Breast epithelium (tissue), 4 donors: ENCODE measurements around the gene FHIT. TPM values are rescaled to one million over a fixed set of nuclear protein-coding genes. Genes with fewer than 3 reads are reported as not detected.

Experiments
- DNase-seq, 2 donors: peaks; one replicate each; pipeline ENCODE4 v3.0.0-alpha.2; 2019; ENCODE audit warnings: low spot score in 2 of 2
- H3K27ac ChIP-seq, 2 donors: fragments of 200-600 bp; sonication (generic) in 1 of 2; one replicate each; pipeline ENCODE4 v1.5.1; 2016 to 2019; ENCODE audit warnings: mild to moderate bottlenecking in 1 of 2
- H3K27me3 ChIP-seq, 2 donors: fragments of 200-600 bp; sonication (generic) in 1 of 2; one replicate each; pipeline versions ENCODE4 v1.5.1 to v1.6.0; 2017 to 2019; ENCODE audit warnings: control low read depth in 1 of 2, mild to moderate bottlenecking in 1 of 2
- H3K36me3 ChIP-seq: fragments of 200-600 bp; one replicate; pipeline ENCODE4 v1.5.1; 2019
- H3K4me1 ChIP-seq, 2 donors: fragments of 200-600 bp; sonication (generic); one replicate each; pipeline ENCODE4 v1.5.1; 2016 to 2019; ENCODE audit warnings: control low read depth in 1 of 2
- H3K4me3 ChIP-seq, 3 donors: fragments of 200-600 bp; sonication (generic); 1 replicate in 2 of 3; 2 replicates in 1 of 3; pipeline ENCODE4 v1.5.1; 2016 to 2019; ENCODE audit warnings: mild to moderate bottlenecking in 3 of 3, moderate library complexity in 2 of 3
- H3K9me3 ChIP-seq, 2 donors: fragments of 200-600 bp; sonication (generic) in 1 of 2; one replicate each; pipeline ENCODE4 v1.5.1; 2016 to 2019; ENCODE audit warnings: control low read depth in 1 of 2
- CTCF ChIP-seq, 3 donors: fragments of 450-650 bp; IDR thresholded peaks; one replicate each; pipeline ENCODE4 v1.5.1; 2016 to 2017; ENCODE audit warnings: antibody characterized with exemption in 3 of 3, mild to moderate bottlenecking in 3 of 3, moderate library complexity in 3 of 3
- POLR2A ChIP-seq: fragments of 450-650 bp; IDR thresholded peaks from one replicate; pipeline ENCODE4 v1.6.1; 2016; ENCODE audit warnings: antibody characterized with exemption, mild to moderate bottlenecking, moderate library complexity
- POLR2AphosphoS5 ChIP-seq, 3 donors: sonication (generic); formaldehyde crosslinking; IDR thresholded peaks; one replicate each; pipeline ENCODE4 v1.6.1; 2017; ENCODE audit warnings: antibody characterized with exemption in 3 of 3
- intact Hi-C: fragments of 100-400 bp; cut with DNase I; formaldehyde crosslinking; loops from one replicate; pipeline ENCODE4 v1.15.1; 2023; ENCODE audit warnings: low total_unique reads
- total RNA-seq, 3 donors: library from RNA; depleted of rRNA; stranded (reverse); fragments of >200 nt; gene quantifications; one replicate each; pipeline ENCODE4 v1.1.0, GENCODE V29; 2016

The FHIT gene
- total RNA-seq, 3 donors from 2014 or later, result 9.0 to 19.2 (median 17.7) TPM

GRCh38 chr3:60501314-60501713 lies 749.9 kb downstream of the FHIT start:
- no peaks in the 10 kb centered on the region for H3K27me3 ChIP-seq
- TF ChIP-seq POLR2A, result no peak
- TF ChIP-seq POLR2AphosphoS5 (IDR thresholded peaks at IDR 0.05), result no peak
- no peak for TF ChIP-seq CTCF (IDR thresholded peaks at IDR 0.05)
- DNase-seq, result no peak
- no peaks in the 10 kb centered on the region for H3K36me3 ChIP-seq
- no peaks in the 10 kb centered on the region for H3K4me1 ChIP-seq
- intact Hi-C loops, result no loop called here
- H3K9me3 ChIP-seq, result no peaks in the 10 kb centered on the region
- H3K27ac ChIP-seq, result no peak overlapping the region
- no peak overlapping the region for H3K4me3 ChIP-seq

GRCh38 chr3:60497902-60498301 lies 753.4 kb downstream of the FHIT start:
- Histone ChIP-seq H3K27ac (no peak overlapping the region), H3K36me3 (no peaks in the 10 kb centered on the region), H3K27me3 (no peaks in the 10 kb centered on the region), H3K4me1 (no peaks in the 10 kb centered on the region), H3K4me3 (no peak overlapping the region), H3K9me3 (no peaks in the 10 kb centered on the region)
- TF ChIP-seq POLR2A, result no peak
- no peak for TF ChIP-seq CTCF (IDR thresholded peaks at IDR 0.05)
- intact Hi-C loops, result no loop called here
- no peak for DNase-seq

- intact Hi-C loops, result no loop called here
- H3K4me3 ChIP-seq, result no peak overlapping the region
- H3K36me3 ChIP-seq, result no peaks in the 10 kb centered on the region
- no peaks in the 10 kb centered on the region for H3K27me3 ChIP-seq
- TF ChIP-seq CTCF (IDR thresholded peaks at IDR 0.05) (no peak), POLR2A (no peak), POLR2AphosphoS5 (IDR thresholded peaks at IDR 0.05) (no peak)
- no peaks in the 10 kb centered on the region for H3K9me3 ChIP-seq
- H3K4me1 ChIP-seq, result no peaks in the 10 kb centered on the region
- H3K27ac ChIP-seq, result no peak overlapping the region
- no peak for DNase-seq
Measured at GRCh38 chr3:60490992-60491391, 760.3 kb downstream of the FHIT start.

GRCh38 chr3:60475096-60475495 lies 776.2 kb downstream of the FHIT start:
- H3K4me1 ChIP-seq, result no peaks in the 10 kb centered on the region
- H3K27me3 ChIP-seq, result no peaks in the 10 kb centered on the region
- no peaks in the 10 kb centered on the region for H3K9me3 ChIP-seq
- H3K27ac ChIP-seq, result no peak overlapping the region
- H3K36me3 ChIP-seq, result no peaks in the 10 kb centered on the region
- no peak overlapping the region for H3K4me3 ChIP-seq
- TF ChIP-seq POLR2AphosphoS5 (IDR thresholded peaks at IDR 0.05), result no peak
- no peak for TF ChIP-seq CTCF (IDR thresholded peaks at IDR 0.05)
- TF ChIP-seq POLR2A, result no peak
- DNase-seq, result no peak
- intact Hi-C loops, result no loop called here

GRCh38 chr3:60469481-60469880 lies 781.8 kb downstream of the FHIT start:
- intact Hi-C loops, result no loop called here
- TF ChIP-seq POLR2AphosphoS5 (IDR thresholded peaks at IDR 0.05) (no peak), POLR2A (no peak), CTCF (IDR thresholded peaks at IDR 0.05) (no peak)

More at GRCh38 chr3:60469481-60469880, 781.8 kb downstream of the FHIT start:
- Histone ChIP-seq H3K27ac (no peak overlapping the region), H3K4me3 (no peak overlapping the region), H3K4me1 (no peaks in the 10 kb centered on the region), H3K9me3 (peaks cover 0 to 17% of the 10 kb centered on the region in 2 donors), H3K36me3 (no peaks in the 10 kb centered on the region), H3K27me3 (no peaks in the 10 kb centered on the region)
- no peak for DNase-seq
